ENCODE measurements around the gene HEXIM1.

HEXIM1 gene

DNA sequence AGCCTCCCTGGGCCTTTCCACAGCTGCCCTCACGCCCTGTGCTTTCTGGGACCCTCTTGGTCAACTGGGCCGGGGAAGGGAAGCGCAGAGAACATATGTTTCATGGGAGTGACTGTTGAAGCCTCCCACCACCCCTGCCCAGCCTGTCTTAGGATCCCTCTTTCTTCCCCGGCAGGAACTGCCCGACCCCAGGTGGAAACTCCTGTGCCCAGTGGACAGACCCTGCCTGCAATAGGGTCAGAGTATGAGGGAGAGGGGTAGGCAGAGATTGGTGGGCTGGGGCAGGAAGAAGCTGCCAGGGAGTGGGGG lies 23.9 kb downstream of the HEXIM1 start:
- DNase-seq (no peak), ATAC-seq (no peak)

DNA sequence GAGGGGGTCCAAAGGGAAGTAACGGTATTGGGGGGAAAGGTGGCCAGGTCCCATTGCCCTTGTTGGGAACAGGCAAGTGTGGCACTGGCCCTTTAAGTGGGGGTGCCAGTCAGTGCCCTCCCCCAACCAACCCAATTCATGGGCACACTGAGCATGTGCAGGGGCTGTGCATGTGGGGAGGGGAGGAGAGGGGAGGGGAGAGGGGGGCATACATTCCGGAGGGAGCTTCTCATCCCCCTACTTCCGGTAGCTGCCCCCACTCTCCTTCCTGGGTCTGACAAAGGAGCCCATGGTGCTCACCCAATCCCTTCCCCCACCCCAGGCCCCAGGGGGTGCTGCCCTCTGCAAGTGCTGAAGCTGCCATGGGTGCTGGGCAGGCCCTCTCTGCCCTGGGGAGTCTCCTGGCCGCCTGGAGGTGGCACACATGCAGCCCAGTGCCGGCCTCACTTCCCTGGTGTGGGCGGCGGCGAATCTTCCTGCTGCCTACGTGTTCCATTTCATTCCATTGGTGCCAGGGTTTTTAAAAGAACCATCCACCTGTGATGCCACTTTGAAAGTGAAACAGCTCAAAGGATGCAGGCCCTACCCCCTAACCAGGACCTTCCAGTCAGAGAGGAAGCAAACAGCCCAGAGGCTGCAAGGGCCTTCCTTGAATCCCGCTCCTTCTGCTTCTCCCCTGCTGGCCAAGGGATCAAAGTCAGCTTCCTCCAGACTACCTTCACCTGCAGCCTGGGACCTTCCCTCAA lies 24.4 kb downstream of the HEXIM1 start:
- peak; percentile 70 for DNase-seq

DNA sequence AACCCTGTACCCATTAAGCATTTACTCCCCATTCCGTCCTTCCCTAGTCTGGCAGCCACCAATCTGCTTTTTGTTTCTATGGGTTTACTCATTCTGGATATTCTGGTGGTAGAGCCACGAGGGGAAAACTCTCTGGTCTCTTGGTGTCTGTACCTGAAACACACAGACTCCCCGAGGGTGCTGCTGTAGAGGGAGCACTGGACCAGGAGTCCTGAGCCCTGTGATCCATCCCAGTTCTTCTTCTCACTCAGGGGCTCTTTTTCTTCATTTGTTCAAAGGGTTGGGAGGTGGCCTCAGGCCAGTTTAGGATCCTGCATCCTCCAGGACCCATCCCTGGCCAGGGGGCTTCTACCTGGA lies 27.5 kb downstream of the HEXIM1 start:
- no peak for DNase-seq
- ATAC-seq: no peak

More for the DNA sequence above, 24.4 kb downstream of the HEXIM1 start:
- peak; percentile 77 for ATAC-seq

DNA sequence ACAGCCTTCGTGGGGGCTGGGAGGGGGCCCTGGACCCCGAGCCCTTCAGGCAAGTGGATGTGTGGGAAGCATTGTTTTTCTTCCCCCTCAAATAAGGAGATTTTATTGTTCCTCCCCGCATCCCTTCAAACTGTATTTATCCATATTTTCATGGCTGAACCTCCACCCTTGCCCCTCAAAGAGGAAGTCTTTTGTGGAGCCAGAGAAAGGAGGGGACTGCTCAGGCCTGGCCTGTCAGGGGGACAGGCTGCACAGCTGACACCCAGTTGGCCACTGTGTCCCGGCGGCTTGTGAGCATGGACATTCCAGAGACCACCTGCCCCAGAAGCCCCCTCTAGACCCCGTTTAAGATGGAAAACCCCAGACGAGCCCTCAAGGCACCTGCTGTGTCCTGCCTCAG lies 29.3 kb downstream of the HEXIM1 start:
- DNase-seq (no peak), ATAC-seq (no peak)

DNA sequence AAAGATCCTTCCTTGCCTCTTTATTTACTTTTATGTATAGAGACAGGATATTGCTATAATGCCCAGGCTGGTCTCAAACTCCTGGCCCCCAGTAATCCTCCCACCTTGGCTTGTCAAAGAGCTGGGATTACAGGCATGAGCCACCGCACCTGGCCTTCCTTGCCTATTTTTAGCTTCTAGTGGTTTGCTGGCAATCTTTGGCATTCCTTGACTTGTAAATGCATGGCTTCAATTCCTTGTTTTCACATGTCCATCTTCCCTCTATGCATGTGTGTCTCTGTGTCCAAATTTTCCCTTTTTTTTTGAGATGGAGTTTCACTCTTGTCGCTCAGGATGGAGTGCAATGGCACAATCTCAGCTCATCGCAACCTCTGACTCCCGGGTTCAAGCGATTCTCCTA lies 35.9 kb downstream of the HEXIM1 start:
- ATAC-seq (no peak), DNase-seq (no peak)

DNA sequence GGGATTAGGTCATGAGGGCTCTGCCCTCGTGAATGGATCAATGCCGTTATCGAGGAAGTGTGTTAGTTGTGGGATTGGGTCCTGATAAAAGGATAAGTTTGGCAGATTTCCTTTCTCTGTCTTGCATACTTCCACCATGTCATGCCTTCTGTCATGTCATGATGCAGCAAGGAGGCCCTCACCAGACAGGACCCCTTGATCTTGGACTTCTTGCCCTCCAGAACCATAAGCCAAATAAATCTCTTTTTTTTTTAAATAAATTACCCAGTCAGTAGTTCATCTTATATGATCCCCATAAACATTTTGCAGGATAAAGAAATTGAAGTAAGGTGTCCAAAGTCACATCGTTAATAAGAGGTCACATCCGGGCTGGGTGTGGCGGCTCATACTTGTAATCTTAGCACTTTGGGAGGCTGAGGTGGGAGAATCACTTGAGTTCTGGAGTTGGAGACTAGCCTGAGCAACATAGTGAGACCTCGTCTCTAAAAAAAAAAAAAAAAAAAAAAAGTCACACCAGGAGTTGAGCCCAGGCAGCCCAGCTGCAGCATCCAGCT lies 38.6 kb downstream of the HEXIM1 start:
- no peak for ATAC-seq
- DNase-seq: no peak

DNA sequence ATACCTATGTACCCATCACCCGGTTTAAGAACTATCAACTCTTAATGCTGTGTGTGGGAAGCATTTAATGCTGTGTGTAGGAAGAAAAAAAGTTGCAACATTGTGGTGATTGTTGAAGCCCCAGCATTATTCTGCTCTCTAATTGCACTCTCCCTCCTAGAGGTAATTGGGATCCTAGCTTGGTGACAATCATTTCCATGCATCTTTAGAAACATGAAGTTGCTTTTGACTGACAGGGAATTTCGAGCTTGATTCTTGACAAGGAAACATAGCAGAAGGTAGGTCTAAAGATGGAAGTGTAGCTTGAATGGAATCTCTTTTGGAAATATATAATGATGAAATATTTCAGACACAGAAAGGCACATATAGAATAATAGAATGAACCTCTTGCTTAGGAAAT lies 40.7 kb downstream of the HEXIM1 start:
- DNase-seq: no peak
- ATAC-seq: no peak

DNA sequence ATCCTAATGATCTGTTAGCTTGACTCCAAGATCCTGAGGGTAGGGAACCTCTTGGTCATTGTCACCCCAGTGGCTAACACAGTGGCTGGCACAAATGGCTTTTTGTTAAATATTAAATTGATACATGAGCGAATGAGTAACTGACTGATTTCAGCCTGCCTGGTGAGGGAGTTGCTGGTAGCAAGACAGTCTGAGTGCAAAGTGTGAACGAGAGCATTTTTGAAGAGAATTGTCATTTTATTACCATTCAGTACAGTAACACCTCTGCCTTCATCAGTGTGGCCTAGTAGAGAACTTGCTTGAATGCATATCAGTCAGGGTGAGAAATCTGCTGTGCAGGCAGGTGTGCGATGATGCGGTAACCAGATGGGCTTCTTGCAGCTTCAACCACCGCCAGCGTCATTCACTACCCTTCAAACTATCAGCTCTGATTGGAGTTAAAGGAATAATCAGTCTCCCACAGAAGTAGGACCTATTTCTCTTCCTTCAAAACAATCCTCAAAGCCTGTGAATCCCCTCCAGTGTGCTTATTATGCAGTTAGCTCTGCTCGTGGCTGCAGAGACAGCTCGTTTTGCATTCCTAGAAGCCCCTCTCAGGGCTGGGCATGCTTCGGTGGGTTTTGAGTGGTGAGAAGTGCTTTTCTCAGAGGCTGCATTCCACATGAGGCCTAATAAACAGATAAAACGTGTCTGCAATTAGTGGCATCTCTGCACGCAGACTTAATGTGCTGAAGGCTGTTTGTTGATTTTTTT lies 42.4 kb downstream of the HEXIM1 start:
- no peak for ATAC-seq
- no peak for DNase-seq

DNA sequence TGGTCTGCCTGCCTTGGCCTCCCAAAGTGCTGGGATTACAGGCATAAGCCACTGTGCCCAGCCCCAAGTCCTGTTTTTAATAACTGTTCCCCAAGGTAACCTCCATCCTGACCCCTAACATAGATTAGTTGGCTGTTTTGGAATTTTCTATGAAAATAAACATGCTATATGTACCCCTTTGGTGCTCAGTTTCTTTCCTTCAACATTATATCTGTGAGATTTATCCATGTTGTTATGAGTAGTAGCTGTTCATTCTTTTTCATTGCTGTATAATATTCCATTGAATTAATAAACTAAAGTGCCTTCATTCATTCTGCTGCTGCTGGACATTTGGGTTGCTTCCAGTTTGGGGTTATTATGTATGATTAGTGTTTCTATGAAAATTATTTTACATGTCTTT lies 47.1 kb downstream of the HEXIM1 start:
- ATAC-seq: no peak
- no peak for DNase-seq

DNA sequence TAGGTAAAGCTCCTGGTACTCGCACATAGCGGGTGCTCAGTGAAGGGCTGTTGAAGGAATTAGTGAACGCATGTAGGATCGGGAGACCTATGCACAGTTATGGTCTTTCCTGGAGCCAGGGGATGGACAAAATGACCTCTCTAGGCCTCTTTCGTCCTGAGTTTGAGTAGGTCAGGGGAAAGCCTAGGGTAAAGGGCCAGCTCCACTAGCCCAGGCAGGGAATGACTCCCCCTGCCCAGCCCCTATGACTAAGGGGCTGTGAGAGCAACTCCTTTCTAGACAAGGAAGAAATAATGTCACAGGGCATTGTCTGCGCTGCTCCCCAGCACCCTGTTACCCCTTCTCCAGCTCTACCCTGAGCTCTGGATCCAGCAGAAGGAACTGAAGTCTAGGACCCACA lies 48.8 kb downstream of the HEXIM1 start:
- no peak for ATAC-seq
- DNase-seq: no peak

DNA sequence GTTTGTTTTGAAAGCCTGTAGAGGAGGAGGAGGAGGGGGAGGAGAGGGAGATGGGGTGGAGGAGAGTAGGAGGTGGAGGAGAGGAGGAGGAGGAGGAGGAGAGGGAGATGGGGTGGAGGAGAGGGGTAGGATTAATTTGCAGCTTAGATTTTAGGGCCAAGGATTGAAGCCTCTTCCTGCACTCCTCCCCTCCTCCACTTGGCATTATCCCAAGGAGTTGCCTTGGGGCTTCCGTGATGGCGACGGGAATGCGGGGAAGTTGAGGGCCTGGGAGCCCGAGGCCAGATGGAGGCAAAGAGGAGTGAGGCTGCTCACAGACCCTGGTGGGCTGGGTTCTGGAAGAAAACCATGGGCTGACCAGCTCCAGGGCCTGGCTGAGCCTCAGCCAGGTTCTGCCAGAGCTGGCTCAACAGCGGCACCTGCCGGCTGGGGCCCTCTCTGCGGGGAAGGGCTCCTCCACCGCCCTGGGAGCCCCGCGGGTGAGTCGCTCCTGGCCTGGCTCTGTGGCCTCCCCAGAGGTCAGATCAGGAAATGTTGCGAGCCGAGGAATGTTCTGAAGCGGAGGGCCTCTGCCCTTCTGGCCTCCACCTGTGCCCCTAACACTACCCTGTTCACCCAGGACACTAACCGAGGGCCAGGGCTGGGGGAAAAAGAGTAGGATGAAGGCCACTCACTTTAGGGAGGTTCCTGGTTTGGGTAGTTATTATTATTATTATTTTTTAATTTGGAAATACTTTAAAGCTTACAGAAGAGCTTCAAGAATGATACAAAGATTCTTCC lies 49.5 kb downstream of the HEXIM1 start:
- DNase-seq (peak; percentile 97), ATAC-seq (peak; percentile 100)

DNA sequence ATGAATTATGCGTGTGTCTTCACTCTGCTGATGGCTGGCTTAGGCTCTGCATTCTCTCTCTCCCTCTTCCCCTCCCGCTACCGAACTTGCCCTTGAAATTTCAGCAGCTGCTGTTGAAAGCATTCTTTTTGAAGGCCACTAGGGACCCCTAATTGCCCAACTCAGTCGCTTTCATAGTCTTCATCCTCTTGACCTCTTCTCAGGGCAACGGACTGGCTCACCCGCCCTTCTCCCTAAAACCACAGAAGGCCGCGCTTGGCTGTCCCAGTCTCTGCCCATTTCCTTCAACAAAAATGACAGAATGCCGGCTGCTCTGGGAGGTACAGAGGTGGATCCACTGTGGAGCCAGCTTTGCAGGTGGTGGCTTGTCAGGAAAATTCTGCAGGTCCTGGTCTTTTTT lies 52.4 kb downstream of the HEXIM1 start:
- DNase-seq: no peak
- ATAC-seq: no peak

DNA sequence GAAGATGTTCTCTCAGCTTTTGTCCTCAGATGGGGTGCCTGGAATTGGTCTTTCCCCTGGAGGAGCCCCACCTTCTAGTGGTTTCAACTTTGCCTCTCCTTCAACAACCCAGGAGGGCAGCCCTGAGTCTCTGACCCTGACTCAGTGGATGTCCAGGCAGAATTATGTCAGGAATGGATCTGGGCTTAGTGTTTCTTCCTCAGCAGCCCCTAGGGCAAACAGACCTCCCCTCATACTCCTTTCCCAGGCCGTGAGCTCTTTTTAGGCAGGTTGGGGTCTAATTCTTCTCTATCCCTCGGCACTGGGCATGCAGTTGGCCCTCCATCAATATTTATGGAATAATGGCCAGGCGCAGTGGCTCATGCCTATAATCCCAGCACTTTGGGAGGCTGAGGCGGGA lies 53.2 kb downstream of the HEXIM1 start:
- ATAC-seq (no peak), DNase-seq (no peak)
